RWPE2 (cell line): ENCODE measurements around the gene DENND1A.

Experiments
- ATAC-seq: fragments of 200-7000 bp; cut with Tn5 transposase; 3 replicates; pipeline ENCODE4 v1.9.1; 2021; ENCODE audit warnings: low read depth
- DNase-seq: peaks from one replicate; pipeline ENCODE4 v3.0.0-alpha.2; 2020; ENCODE audit warnings: low spot score
- H3K27ac ChIP-seq: fragments of 450-650 bp; 2 replicates; pipeline ENCODE4 v1.5.1; 2017; ENCODE audit warnings: mild to moderate bottlenecking; ENCODE audit not compliant: poor library complexity, severe bottlenecking
- H3K27me3 ChIP-seq: fragments of 250-450 bp; sonication (Bioruptor Pico); 2 replicates; pipeline ENCODE4 v1.5.1; 2021; ENCODE audit warnings: mild to moderate bottlenecking, moderate library complexity; ENCODE audit not compliant: insufficient read depth, poor library complexity, severe bottlenecking
- H3K36me3 ChIP-seq: fragments of 250-450 bp; sonication (Bioruptor Pico); 2 replicates; pipeline ENCODE4 v1.5.1; 2020; ENCODE audit warnings: low read depth, mild to moderate bottlenecking, moderate library complexity
- H3K4me1 ChIP-seq: fragments of 250-450 bp; sonication (Bioruptor Pico); 2 replicates; pipeline ENCODE4 v1.5.1; 2021; ENCODE audit warnings: mild to moderate bottlenecking, moderate library complexity; ENCODE audit not compliant: insufficient read depth, poor library complexity, severe bottlenecking
- H3K4me3 ChIP-seq: fragments of 250-450 bp; sonication (Bioruptor Pico); 2 replicates; pipeline ENCODE4 v1.5.1; 2021; ENCODE audit warnings: mild to moderate bottlenecking, moderate library complexity; ENCODE audit not compliant: severe bottlenecking
- H3K9me3 ChIP-seq: fragments of 250-450 bp; sonication (Bioruptor Pico); 2 replicates; pipeline ENCODE4 v1.5.1; 2021; ENCODE audit warnings: mild to moderate bottlenecking, moderate library complexity; ENCODE audit not compliant: severe bottlenecking
- TF ChIP-seq, protein P1 (sequence below): fragments of 450-650 bp; IDR thresholded peaks from one replicate; pipeline ENCODE4 v1.5.1; 2017; ENCODE audit warnings: mild to moderate bottlenecking, moderate library complexity; ENCODE audit not compliant: poor library complexity, severe bottlenecking

Gene DENND1A

DNA sequence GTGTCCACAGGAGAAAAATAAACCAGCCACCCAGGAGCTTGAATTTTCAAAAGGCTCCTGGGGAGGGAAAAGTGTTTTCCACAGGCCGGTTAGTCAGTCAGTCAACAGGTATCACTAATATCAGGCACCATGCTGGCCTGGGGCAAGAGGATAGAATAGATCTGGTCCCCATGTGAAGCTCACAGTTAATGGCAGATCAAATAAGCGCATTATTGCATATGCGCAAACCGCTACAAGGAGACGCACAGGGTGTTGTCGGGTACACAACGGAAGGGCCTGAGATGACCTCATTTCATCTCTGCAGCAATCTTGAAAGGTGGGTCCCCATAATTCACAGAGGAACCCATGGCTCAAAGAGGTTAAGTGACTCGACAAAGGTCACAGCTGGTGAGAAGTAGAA lies 313.2 kb downstream of the DENND1A start:
- H3K4me3 ChIP-seq = no peak overlapping the region
- H3K36me3 ChIP-seq = no peaks in the 10 kb centered on the region
- H3K4me1 ChIP-seq = no peaks in the 10 kb centered on the region
- H3K9me3 ChIP-seq = no peaks in the 10 kb centered on the region
- H3K27ac ChIP-seq = no peak overlapping the region
- no peaks in the 10 kb centered on the region for H3K27me3 ChIP-seq
- DNase-seq (no peak), ATAC-seq (no peak)
- TF ChIP-seq, protein P1, sequence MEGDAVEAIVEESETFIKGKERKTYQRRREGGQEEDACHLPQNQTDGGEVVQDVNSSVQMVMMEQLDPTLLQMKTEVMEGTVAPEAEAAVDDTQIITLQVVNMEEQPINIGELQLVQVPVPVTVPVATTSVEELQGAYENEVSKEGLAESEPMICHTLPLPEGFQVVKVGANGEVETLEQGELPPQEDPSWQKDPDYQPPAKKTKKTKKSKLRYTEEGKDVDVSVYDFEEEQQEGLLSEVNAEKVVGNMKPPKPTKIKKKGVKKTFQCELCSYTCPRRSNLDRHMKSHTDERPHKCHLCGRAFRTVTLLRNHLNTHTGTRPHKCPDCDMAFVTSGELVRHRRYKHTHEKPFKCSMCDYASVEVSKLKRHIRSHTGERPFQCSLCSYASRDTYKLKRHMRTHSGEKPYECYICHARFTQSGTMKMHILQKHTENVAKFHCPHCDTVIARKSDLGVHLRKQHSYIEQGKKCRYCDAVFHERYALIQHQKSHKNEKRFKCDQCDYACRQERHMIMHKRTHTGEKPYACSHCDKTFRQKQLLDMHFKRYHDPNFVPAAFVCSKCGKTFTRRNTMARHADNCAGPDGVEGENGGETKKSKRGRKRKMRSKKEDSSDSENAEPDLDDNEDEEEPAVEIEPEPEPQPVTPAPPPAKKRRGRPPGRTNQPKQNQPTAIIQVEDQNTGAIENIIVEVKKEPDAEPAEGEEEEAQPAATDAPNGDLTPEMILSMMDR = no peak

DNA sequence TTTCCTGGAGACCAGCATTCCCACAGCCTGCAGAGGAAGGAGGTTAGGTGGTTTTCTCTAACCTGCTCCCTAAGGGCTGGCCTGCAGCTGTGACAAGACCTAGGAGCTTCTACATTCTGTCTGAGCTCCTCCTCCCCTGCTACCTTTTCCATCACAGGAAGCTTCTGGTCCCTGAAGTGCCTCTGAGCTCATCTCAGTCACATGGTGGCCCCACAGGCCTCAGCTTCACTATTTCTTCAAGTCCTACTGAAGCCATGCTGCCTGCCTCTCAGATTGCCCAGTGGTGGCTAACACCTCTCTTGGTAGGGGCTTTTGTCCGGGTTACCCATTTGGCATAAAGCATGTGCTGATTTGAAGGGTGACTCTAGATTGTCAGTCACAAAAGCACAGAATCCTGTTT lies 314.5 kb downstream of the DENND1A start:
- Histone ChIP-seq H3K4me3 (no peak overlapping the region), H3K36me3 (no peaks in the 10 kb centered on the region), H3K27me3 (no peaks in the 10 kb centered on the region), H3K4me1 (no peaks in the 10 kb centered on the region), H3K9me3 (no peaks in the 10 kb centered on the region), H3K27ac (no peak overlapping the region)
- TF ChIP-seq, protein P1 = no peak
- DNase-seq (no peak), ATAC-seq (no peak)

GRCh38 chr9:123614306-123615263 lies 315.3 kb downstream of the DENND1A start:
- no peak for DNase-seq
- ATAC-seq = no peak
- no peaks in the 10 kb centered on the region for H3K9me3 ChIP-seq
- no peaks in the 10 kb centered on the region for H3K4me1 ChIP-seq
- H3K27ac ChIP-seq = no peak overlapping the region
- no peaks in the 10 kb centered on the region for H3K27me3 ChIP-seq
- no peak overlapping the region for H3K4me3 ChIP-seq
- H3K36me3 ChIP-seq = no peaks in the 10 kb centered on the region
- TF ChIP-seq, protein P1 = no peak

- H3K9me3 ChIP-seq = no peaks in the 10 kb centered on the region
- ATAC-seq (no peak), DNase-seq (no peak)
- H3K27ac ChIP-seq = no peak overlapping the region
- no peaks in the 10 kb centered on the region for H3K27me3 ChIP-seq
- no peaks in the 10 kb centered on the region for H3K36me3 ChIP-seq
- H3K4me1 ChIP-seq = no peaks in the 10 kb centered on the region
- TF ChIP-seq, protein P1 = no peak
- H3K4me3 ChIP-seq = no peak overlapping the region
Measured at GRCh38 chr9:123611226-123611625, 318.7 kb downstream of the DENND1A start.

DNA sequence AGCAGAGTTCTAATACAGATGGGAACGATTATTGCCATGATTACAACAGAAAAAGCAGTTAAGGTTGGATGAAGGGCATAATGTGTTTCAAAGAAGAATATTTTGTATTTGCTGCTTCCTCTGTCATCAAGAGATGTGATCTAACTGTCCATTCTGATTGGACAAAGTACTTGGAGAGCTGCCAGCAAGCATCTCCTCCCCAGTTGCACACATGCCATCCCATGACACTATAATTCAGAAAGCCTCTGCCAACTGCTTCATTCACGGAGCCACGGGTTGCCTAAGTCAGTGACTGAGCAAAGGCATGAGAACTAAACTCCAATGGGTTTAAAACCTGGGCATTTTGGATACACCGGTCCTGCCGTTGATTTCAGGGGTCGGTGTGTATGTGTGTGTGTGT lies 320.1 kb downstream of the DENND1A start:
- H3K9me3 ChIP-seq = no peaks in the 10 kb centered on the region
- no peak for DNase-seq
- no peaks in the 10 kb centered on the region for H3K36me3 ChIP-seq
- H3K27me3 ChIP-seq = no peaks in the 10 kb centered on the region
- TF ChIP-seq, protein P1 = no peak
- H3K4me1 ChIP-seq = no peaks in the 10 kb centered on the region
- no peak overlapping the region for H3K4me3 ChIP-seq
- no peak overlapping the region for H3K27ac ChIP-seq
- ATAC-seq = no peak
